Subcutaneous abdominal adipose tissue (tissue), 5 donors: ENCODE data around the gene GTF2F2.
"Not testable (repeated sequence)": the region's sequence is repeated elsewhere in the genome, so short reads cannot be mapped to it uniquely, and the experiment has no call there.

Source experiments
- H3K27ac ChIP-seq: one replicate; pipeline ENCODE4 v1.7.0; 2013; ENCODE audit warnings: low read depth, mild to moderate bottlenecking, inconsistent platforms, low read length, moderate library complexity
- H3K27me3 ChIP-seq, 5 donors: one replicate each; pipeline ENCODE4 v1.7.0; 2013; ENCODE audit warnings: low read length in 5 of 5, inconsistent platforms in 1 of 5; ENCODE audit not compliant: control insufficient read depth in 5 of 5, insufficient read depth in 4 of 5
- H3K36me3 ChIP-seq, 5 donors: one replicate each; pipeline ENCODE4 v1.7.0; 2013; ENCODE audit warnings: low read length in 5 of 5; ENCODE audit not compliant: control insufficient read depth in 5 of 5, insufficient read depth in 5 of 5
- H3K4me1 ChIP-seq, 5 donors: one replicate each; pipeline ENCODE4 v1.7.0; 2013; ENCODE audit warnings: low read length in 5 of 5, mild to moderate bottlenecking in 3 of 5, moderate library complexity in 1 of 5; ENCODE audit not compliant: control insufficient read depth in 5 of 5, insufficient read depth in 5 of 5
- H3K4me3 ChIP-seq, 5 donors: one replicate each; pipeline ENCODE4 v1.7.0; 2013; ENCODE audit warnings: low read length in 5 of 5, low read depth in 1 of 5
- H3K9ac ChIP-seq, 5 donors: one replicate each; pipeline ENCODE4 v1.7.0; 2013; ENCODE audit warnings: low read length in 5 of 5, mild to moderate bottlenecking in 4 of 5, moderate library complexity in 3 of 5
- H3K9me3 ChIP-seq, 5 donors: one replicate each; pipeline ENCODE4 v1.7.0; 2013; ENCODE audit warnings: low read length in 5 of 5; ENCODE audit not compliant: control insufficient read depth in 5 of 5
- donor health status: healthy.
- donor health status: healthy.
- donor health status: healthy.
- donor health status: healthy.
- donor health status: healthy.

The GTF2F2 gene

DNA sequence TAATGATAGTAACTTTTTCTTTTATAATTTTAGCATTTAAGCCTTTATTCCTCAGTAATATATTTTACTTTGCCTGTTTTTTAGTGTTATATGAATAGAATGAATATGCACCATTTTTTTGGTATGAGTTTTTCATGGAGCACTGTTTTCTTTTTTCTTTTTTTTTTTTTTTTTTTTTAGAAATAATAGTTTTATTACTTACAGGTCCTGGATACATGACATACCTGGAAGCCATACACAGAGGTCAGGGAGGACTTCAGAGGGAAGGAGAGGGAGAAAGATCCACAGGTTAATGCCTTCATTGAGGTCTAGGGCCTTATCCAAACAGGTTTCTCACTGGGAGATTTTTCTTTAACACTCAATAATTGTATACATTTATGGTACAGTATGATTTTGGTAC is 54.2 kb downstream of the GTF2F2 start:
- Histone ChIP-seq H3K36me3 (peaks cover 0 to 4% (median 3%) of the 10 kb centered on the region in 5 donors), H3K27ac (no peak overlapping the region), H3K9me3 (no peaks in the 10 kb centered on the region), H3K9ac (no peak overlapping the region), H3K27me3 (no peaks in the 10 kb centered on the region), H3K4me3 (no peak overlapping the region), H3K4me1 (no peaks in the 10 kb centered on the region)

DNA sequence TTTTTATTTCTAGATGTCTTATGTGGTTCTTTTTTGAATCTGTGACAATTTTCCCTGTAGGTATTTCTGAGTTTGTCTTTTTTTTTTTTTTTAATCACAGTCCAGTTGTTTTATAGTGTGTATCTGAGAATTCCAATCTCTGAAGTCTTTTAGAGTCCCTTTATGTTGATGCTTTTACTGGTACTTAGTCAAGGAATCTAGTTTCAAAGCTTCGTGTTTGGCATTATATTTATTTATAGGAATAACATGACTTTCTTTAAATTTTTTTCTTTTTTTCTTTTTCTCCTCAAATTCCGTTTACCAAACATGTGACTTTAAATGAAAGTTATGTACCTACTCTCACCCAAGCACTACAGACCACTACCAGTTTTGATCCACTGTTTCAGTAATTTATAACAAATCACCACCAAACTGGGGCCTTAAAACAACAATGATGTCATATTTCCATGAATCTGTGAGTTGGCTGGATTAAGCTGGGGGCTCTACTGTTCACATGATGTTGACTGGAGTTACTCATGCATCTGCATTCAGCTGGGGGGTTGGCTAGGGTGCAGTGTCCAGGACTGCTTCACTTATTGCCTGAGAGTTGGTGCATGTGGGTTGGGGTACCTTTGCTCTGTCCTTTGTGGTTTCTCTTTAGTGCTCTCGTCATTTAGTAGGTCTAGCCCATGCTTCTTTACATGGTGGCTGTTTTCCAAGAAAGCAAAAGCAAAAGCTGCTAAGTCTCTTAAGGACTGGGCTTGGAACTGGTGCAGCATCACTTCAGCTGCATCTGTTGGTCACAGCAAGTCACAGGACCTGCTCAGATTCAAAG is 58.2 kb downstream of the GTF2F2 start:
- no peak overlapping the region for H3K4me3 ChIP-seq
- no peak overlapping the region for H3K9ac ChIP-seq
- H3K27me3 ChIP-seq = no peaks in the 10 kb centered on the region
- H3K27ac ChIP-seq = no peak overlapping the region
- no peaks in the 10 kb centered on the region for H3K4me1 ChIP-seq
- H3K9me3 ChIP-seq = no peaks in the 10 kb centered on the region
- H3K36me3 ChIP-seq = peaks cover 0 to 9% (median 4%) of the 10 kb centered on the region in 5 donors

DNA sequence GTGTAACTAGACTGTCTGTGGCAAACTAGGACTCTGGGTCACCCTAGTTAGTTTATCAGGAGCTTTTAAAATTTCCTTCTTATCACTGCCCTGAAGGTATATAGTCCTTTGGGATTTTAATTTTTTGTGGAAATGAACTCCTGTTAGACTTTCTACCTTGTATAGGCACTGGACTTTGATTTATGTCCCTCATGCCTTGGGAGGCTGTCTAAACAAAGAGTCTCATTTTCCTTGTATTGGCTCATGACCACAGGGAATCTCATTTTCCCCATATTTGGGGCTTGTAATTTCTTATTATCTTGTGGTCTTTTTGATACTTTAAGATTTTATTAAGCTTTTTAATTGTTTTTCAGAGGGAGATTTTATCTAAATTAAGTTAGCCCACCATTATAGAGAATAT is 59.1 kb downstream of the GTF2F2 start:
- H3K9ac ChIP-seq = no peak overlapping the region
- H3K27ac ChIP-seq = no peak overlapping the region
- no peaks in the 10 kb centered on the region for H3K27me3 ChIP-seq
- H3K36me3 ChIP-seq = peaks cover 0 to 10% (median 4%) of the 10 kb centered on the region in 5 donors
- H3K9me3 ChIP-seq = no peaks in the 10 kb centered on the region
- H3K4me1 ChIP-seq = no peaks in the 10 kb centered on the region
- no peak overlapping the region for H3K4me3 ChIP-seq

DNA sequence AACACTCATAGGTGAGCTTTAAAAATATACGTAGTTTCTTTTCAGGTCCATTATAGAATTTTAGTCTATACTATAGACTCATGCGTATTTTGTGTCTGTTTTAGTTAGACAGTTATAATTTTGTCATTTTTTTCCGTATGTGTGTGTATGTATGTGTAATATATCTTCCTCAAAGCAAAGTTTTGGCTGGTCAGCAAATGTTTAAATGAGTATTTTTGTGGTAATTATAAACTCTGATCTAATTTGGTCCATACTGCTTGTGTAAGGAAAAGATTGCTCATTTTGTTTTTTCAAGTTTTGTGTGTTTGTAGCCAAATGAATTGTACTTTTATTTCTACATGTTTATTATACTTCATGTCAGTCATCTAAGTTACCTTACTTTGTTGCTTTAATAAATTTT is 60.0 kb downstream of the GTF2F2 start:
- Histone ChIP-seq H3K36me3 (peaks cover 2 to 11% (median 6%) of the 10 kb centered on the region in 5 donors), H3K9me3 (no peaks in the 10 kb centered on the region), H3K27ac (no peak overlapping the region), H3K9ac (no peak overlapping the region), H3K4me3 (no peak overlapping the region), H3K4me1 (no peaks in the 10 kb centered on the region), H3K27me3 (no peaks in the 10 kb centered on the region)

DNA sequence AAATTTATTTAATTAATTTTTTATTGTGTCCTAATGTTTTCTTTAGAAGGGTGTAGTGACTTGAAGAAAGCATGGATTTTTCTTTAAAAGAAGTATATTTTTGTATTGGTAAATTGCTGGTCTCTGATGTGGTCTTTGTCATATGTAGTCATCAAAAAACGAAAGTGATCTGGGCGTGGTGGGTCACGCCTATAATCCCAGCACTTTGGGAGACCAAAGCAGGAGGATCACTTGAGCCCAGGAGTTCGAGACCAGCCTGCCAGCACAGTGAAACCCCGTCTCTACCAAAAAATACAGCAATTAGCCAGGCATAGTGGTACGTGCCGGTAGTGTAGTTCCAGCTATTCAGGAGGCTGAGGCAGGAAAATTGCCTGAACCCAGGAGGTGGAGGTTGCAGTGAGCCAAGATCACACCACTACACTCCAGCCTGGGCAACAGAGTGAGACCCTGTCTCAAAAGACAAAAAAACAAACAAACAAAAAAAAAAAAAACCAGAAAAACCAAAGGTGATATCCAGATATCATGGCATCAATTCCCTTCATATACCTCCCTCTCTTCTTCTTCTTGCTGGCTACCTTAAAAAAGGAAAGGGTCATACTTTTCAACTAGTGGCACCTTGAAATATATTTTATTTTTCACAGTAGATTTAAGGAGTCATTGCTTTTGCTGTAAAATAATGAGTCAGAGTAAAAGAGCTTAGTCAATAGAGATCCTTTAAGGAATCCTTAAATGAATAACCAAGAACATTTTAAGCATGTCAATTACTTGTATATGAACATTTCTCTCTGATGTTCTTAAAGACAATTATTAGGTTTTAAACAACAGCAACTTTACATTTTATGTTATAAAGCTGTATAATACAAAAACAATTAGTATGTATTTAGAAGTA is 60.6 kb downstream of the GTF2F2 start:
- no peak overlapping the region for H3K9ac ChIP-seq
- H3K36me3 ChIP-seq = peaks cover 2 to 11% (median 4%) of the 10 kb centered on the region in 5 donors
- no peak overlapping the region for H3K27ac ChIP-seq
- no peak overlapping the region for H3K4me3 ChIP-seq
- no peaks in the 10 kb centered on the region for H3K27me3 ChIP-seq
- H3K4me1 ChIP-seq = no peaks in the 10 kb centered on the region
- H3K9me3 ChIP-seq = no peaks in the 10 kb centered on the region

DNA sequence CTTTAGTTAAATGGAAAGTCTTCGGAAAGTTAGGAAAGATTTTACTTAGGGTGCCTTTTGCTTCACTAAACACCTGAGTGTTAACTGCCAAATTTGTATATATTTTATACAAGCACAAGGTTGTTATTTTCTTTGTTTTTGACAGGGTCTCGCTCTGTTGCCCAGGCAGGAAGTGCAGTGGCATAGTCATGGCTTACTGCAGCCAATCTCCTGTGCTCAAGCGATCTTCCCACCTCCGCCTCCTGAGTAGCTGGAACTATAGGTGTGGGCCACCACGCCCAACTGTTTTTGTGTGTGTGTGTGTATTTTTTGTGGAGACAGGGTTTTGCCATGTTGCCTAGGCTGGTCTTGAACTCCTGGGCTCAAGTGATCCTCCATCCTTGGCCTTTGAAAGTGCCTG is 64.4 kb downstream of the GTF2F2 start:
- Histone ChIP-seq H3K4me1 (no peaks in the 10 kb centered on the region), H3K27ac (no peak overlapping the region), H3K9ac (no peak overlapping the region), H3K27me3 (no peaks in the 10 kb centered on the region), H3K9me3 (no peaks in the 10 kb centered on the region), H3K36me3 (peaks cover 2 to 11% (median 4%) of the 10 kb centered on the region in 5 donors), H3K4me3 (no peak overlapping the region)

DNA sequence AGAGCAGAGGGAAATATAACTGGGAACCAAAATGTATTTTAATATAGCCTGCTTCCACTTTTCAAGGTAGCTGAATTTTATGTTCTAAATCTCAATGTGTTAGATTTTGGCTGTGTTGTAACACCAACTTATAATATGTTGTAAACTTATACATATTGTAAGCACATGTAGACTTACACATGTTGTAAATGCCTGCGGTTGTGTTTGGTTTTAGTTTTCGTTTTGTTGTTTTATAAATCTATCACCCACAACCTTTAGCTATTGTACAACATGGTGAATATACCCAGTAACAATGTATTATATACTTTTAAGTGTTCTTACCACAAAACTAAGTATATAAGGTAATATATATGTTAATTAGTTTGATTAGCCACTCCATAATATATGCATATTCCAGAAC is 65.0 kb downstream of the GTF2F2 start:
- Histone ChIP-seq H3K4me1 (no peaks in the 10 kb centered on the region), H3K27me3 (no peaks in the 10 kb centered on the region), H3K9me3 (no peaks in the 10 kb centered on the region), H3K4me3 (no peak overlapping the region), H3K36me3 (peaks cover 2 to 11% (median 4%) of the 10 kb centered on the region in 5 donors), H3K27ac (no peak overlapping the region), H3K9ac (no peak overlapping the region)

DNA sequence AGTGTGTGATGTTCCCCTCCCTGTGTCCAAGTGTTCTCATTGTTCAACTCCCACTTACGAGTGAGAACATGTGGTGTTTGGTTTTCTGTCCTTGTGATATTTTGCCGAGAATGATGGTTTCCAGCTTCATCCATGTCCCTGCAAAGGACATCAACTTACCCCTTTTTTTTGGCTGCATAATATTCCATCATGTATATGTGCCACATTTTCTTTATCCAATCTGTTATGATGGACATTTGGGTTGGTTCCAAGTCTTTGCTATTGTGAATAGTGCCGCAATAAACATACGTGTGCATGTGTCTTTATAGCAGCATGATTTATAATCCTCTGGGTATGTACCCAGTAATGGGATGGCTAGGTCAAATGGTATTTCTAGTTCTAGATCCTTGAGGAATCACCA is 68.8 kb downstream of the GTF2F2 start:
- not testable (repeated sequence) for H3K9ac ChIP-seq, H3K9me3 ChIP-seq, H3K27ac ChIP-seq, H3K4me3 ChIP-seq, H3K36me3 ChIP-seq, H3K4me1 ChIP-seq, H3K27me3 ChIP-seq

DNA sequence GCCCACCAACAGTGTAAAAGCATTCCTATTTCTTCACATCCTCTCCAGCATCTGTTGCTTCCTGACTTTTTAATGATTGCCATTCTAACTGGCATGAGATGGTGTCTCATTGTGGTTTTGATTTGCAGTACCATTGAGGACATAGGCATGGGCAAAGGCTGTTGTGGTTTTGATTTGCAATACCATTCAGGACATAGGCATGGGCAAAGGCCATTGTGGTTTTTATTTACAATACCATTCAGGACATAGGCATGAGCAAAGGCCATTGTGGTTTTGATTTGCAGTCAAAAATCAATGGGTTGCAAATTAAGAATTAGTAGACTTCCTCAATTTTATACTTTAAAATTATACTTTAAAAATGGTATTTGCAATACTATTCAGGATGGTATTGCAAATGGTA is 69.2 kb downstream of the GTF2F2 start:
- H3K27me3 ChIP-seq, H3K27ac ChIP-seq, H3K4me1 ChIP-seq, H3K36me3 ChIP-seq, H3K9me3 ChIP-seq, H3K9ac ChIP-seq, H3K4me3 ChIP-seq: not testable (repeated sequence)

DNA sequence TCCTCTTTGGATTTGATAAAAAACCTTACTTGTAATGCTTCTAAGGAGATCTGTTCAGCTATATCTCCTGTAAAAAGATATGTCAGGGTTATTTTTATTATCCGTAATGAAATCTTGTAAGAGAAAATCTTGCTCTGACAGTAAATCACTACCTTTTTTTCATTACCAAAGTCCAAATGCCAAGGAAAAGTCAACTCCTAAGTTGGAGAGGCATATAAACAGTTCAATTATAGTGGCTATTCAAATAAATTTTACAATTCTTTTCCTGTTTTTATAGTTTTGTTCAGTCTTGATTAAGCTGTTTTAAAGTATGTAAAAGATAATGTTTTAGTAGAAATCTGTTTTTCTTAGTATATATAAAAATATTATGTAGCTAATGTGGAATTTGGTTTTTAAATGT is 71.6 kb downstream of the GTF2F2 start:
- Histone ChIP-seq H3K4me3 (no peak overlapping the region), H3K4me1 (no peaks in the 10 kb centered on the region), H3K27ac (no peak overlapping the region), H3K9ac (no peak overlapping the region), H3K27me3 (no peaks in the 10 kb centered on the region), H3K36me3 (no peaks in the 10 kb centered on the region), H3K9me3 (no peaks in the 10 kb centered on the region)
